Activated gamma-delta T cell (primary cell): ENCODE measurements around the gene SEMA3C.

ENCODE experiments used
- DNase-seq: peaks from one replicate; lab custom pipeline; 2025; lab: John Stamatoyannopoulos, UW

Gene SEMA3C

GRCh38 chr7:80848841-80849240 lies 70.0 kb downstream of the SEMA3C start:
- DNase-seq, result no peak

GRCh38 chr7:80847895-80848294 lies 71.0 kb downstream of the SEMA3C start:
- no peak for DNase-seq

GRCh38 chr7:80847027-80847426 lies 71.8 kb downstream of the SEMA3C start:
- no peak for DNase-seq

GRCh38 chr7:80844916-80845315 lies 73.9 kb downstream of the SEMA3C start:
- no peak for DNase-seq

GRCh38 chr7:80843018-80843677 lies 75.7 kb downstream of the SEMA3C start:
- DNase-seq, result no peak

GRCh38 chr7:80842022-80842790 lies 76.6 kb downstream of the SEMA3C start:
- DNase-seq, result no peak

- DNase-seq, result no peak
Measured at GRCh38 chr7:80841423-80841955, 77.4 kb downstream of the SEMA3C start.

GRCh38 chr7:80840681-80841080 lies 78.2 kb downstream of the SEMA3C start:
- no peak for DNase-seq

- DNase-seq, result no peak
Measured at GRCh38 chr7:80839855-80840254, 79.0 kb downstream of the SEMA3C start.

- no peak for DNase-seq
Measured at GRCh38 chr7:80838643-80839042, 80.2 kb downstream of the SEMA3C start.

GRCh38 chr7:80837345-80837744 lies 81.5 kb downstream of the SEMA3C start:
- DNase-seq, result no peak

GRCh38 chr7:80835251-80835650 lies 83.6 kb downstream of the SEMA3C start:
- no peak for DNase-seq

- DNase-seq, result no peak
Measured at GRCh38 chr7:80833289-80834268, 85.3 kb downstream of the SEMA3C start.

- no peak for DNase-seq
Measured at GRCh38 chr7:80832006-80832405, 86.8 kb downstream of the SEMA3C start.

- DNase-seq, result no peak
Measured at GRCh38 chr7:80830584-80831285, 88.1 kb downstream of the SEMA3C start.

GRCh38 chr7:80830010-80830409 lies 88.8 kb downstream of the SEMA3C start:
- no peak for DNase-seq

- no peak for DNase-seq
Measured at GRCh38 chr7:80829527-80829926, 89.3 kb downstream of the SEMA3C start.

- DNase-seq, result no peak
Measured at GRCh38 chr7:80827239-80827633, 91.6 kb downstream of the SEMA3C start.

GRCh38 chr7:80826520-80827238 lies 92.2 kb downstream of the SEMA3C start:
- DNase-seq, result no peak

- no peak for DNase-seq
Measured at GRCh38 chr7:80825499-80825898, 93.4 kb downstream of the SEMA3C start.

- DNase-seq, result no peak
Measured at GRCh38 chr7:80824253-80824652, 94.6 kb downstream of the SEMA3C start.
